Omental fat pad (tissue), 4 donors: ENCODE measurements around the gene MRPS16. TPM values are rescaled to one million over a fixed set of nuclear protein-coding genes. Genes with fewer than 3 reads are reported as not detected.
"Not testable (repeated sequence)": the region's sequence is repeated elsewhere in the genome, so short reads cannot be mapped to it uniquely, and the experiment has no call there.

Experiments used
- ATAC-seq: fragments of 150-250 bp; one replicate; pipeline ENCODE4 v1.9.1; 2016; ENCODE audit warnings: mild to moderate bottlenecking, moderate library complexity; ENCODE audit not compliant: low FRiP score
- DNase-seq: peaks from one replicate; pipeline ENCODE4 v3.0.0-alpha.2; 2019; ENCODE audit warnings: low spot score
- total RNA-seq, 4 donors: library from RNA; depleted of rRNA; stranded (reverse); fragments of >200 nt; gene quantifications; one replicate each; pipeline ENCODE4 v1.1.0, GENCODE V29; 2016
- TF ChIP-seq, protein P1 (sequence below), 3 donors: fragments of 450-650 bp; IDR thresholded peaks; one replicate each; pipeline ENCODE4 v1.5.1; 2016 to 2017; ENCODE audit warnings: antibody characterized with exemption in 3 of 3, mild to moderate bottlenecking in 3 of 3, moderate library complexity in 2 of 3

MRPS16 gene
- total RNA-seq, 4 donors from 2014 or later = 35.8 to 47.9 (median 39.9) TPM

- DNase-seq = no peak
- TF ChIP-seq, protein P1, sequence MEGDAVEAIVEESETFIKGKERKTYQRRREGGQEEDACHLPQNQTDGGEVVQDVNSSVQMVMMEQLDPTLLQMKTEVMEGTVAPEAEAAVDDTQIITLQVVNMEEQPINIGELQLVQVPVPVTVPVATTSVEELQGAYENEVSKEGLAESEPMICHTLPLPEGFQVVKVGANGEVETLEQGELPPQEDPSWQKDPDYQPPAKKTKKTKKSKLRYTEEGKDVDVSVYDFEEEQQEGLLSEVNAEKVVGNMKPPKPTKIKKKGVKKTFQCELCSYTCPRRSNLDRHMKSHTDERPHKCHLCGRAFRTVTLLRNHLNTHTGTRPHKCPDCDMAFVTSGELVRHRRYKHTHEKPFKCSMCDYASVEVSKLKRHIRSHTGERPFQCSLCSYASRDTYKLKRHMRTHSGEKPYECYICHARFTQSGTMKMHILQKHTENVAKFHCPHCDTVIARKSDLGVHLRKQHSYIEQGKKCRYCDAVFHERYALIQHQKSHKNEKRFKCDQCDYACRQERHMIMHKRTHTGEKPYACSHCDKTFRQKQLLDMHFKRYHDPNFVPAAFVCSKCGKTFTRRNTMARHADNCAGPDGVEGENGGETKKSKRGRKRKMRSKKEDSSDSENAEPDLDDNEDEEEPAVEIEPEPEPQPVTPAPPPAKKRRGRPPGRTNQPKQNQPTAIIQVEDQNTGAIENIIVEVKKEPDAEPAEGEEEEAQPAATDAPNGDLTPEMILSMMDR (IDR thresholded peaks at IDR 0.05) = no peak
- ATAC-seq = no peak
Observed at GRCh38 chr10:73263693-73264347, 11.4 kb upstream of the MRPS16 start.

DNA sequence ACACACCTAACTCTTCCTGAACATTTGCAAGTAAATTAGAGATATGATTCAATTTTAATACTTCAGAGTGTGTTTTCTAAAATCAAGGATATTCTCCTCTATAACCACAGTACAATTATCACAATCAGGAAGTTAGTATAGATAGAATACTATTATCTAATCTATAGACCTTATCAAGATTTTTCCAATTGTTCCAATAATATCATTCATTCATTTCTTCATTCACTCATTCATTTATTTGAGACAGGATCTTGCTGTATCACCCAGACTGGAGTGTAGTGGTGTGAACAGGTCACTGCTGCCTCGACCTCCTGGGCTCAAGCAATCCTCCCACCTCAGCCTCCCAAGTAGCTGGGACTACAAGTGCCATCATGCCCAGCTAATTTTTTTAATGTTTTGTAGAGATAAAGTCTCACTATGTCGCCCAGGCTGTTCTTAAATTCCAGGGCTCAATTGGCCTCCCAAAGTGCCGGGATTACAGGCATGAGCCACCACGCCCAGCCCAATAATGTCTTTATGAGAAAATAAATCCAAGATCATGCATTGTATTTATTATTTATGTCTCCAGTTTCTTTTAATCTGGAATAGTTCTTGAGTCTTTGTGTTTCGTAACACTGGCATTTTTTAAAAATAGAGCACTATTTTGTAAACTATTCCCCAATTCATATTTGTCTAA, 10.6 kb upstream of the MRPS16 start:
- ATAC-seq (no peak), DNase-seq (no peak)
- TF ChIP-seq, protein P1 (IDR thresholded peaks at IDR 0.05) = no peak

GRCh38 chr10:73262105-73262730, 9.8 kb upstream of the MRPS16 start:
- DNase-seq (no peak), ATAC-seq (no peak)
- TF ChIP-seq, protein P1 (IDR thresholded peaks at IDR 0.05) = no peak

DNA sequence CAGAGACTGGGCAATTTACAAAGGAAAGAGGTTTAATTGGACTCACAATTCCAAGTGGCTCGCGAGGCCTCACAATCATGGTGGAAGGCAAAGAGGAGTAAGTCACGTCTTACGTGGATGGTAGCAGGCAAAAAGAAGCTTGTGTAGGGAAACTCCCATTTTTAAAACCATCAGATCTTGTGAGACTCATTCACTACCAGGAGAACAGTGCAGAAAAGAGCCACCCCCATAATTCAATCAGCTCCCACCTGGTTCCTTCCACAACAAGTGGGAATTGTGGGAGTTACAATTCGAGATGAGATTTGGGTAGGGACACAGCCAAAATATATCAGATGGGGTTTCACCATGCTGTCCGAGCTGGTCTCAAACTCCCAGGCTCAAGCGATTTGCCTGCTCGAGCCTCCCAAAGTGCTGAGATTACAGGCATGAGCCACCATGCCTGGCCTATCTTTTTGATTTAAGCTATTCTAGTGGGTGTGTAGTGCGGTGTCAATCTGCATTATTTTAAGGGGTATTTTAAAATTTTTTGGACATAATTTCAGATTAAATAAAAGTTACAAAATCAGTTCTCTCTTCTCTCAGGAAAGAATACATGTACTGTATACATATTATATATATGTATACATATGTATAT, 9.0 kb upstream of the MRPS16 start:
- ATAC-seq (no peak), DNase-seq (no peak)
- TF ChIP-seq, protein P1 (IDR thresholded peaks at IDR 0.05) = no peak

DNA sequence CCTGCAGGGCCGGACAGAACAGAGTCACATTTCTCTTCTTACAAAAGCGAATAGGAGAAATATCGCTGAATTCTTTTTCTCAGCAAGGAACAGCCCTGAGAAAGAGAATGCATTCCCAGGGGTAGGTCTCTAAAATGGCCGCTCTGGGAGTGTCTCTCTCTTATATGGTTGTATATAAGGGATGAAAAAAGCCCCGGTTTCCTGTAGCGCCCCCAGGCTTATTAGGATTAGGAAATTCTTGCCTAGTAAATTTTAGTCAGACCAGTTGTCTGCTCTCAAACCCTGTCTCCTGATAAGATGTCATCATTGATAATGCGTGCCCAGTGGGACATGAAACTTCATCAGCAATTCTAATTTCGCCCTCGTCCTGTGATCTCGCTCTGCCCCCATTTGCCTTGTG, 6.2 kb upstream of the MRPS16 start:
- not testable (repeated sequence) for DNase-seq, ATAC-seq

- no peak for ATAC-seq
- no peak for DNase-seq
- TF ChIP-seq, protein P1 (IDR thresholded peaks at IDR 0.05) = no peak
Observed at GRCh38 chr10:73253225-73253555, 746 bp upstream of the MRPS16 start.

GRCh38 chr10:73251683-73252444, 580 bp downstream of the MRPS16 start:
- TF ChIP-seq, protein P1 (IDR thresholded peaks at IDR 0.05) = no peak
- peak; percentile 83 for ATAC-seq
- DNase-seq = no peak
